ENCODE results near the gene STX3. TPM values are rescaled to one million over a fixed set of nuclear protein-coding genes. Genes with fewer than 3 reads are reported as not detected.

The STX3 gene
- total RNA-seq, 2 experiments from 2014 or later = 6.4 to 20.2 TPM

DNA sequence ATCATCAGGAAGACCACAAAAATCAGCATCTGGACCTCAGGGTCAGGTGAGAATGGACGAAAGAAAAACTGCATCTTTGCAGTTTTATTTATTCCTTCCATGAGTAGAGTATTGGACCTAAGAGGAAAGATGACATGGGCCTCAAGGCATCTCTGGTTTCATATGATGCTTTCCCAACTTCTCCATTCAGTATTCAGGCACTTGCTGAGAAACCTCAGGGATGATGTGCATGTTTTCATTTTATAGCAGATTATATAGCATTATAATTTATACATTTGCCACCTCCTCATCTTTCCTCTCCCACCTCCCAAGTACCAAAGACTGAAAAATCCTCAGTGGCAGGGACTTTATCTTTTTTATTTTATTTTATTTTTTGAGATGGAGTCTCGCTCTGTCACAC lies 41.4 kb upstream of the STX3 start, which contains the start of gene OR10V1:
OR10V1 (minus strand) TSS at position 101 of the 400 bp plus-strand sequence; CDS start at position 101, 0 bp downstream.
- Histone ChIP-seq H3K79me2 (ENCODE audit: insufficient read depth, low read depth, low read length) (no peaks in the 10 kb centered on the region), H4K20me1 (ENCODE audit: insufficient read depth, low read length) (no peaks in the 10 kb centered on the region), H3K9me3 (ENCODE audit: low read length) (no peaks in the 10 kb centered on the region), H3K36me3 (ENCODE audit: insufficient read depth, low read length) (no peaks in the 10 kb centered on the region), H3K4me2 (ENCODE audit: low read length) (no peak within 1 kb of the TSS), H3K4me1 (ENCODE audit: insufficient read depth, low read length, poor library complexity, severe bottlenecking) (no peaks in the 10 kb centered on the region), H3K9me2 (ENCODE audit: insufficient read depth, low read length) (no peaks in the 10 kb centered on the region), H3K4me3 (ENCODE audit: low read depth, low read length, poor library complexity, severe bottlenecking) (no peak within 1 kb of the TSS), H2AFZ (ENCODE audit: low read length) (no peak within 1 kb of the TSS), H3K27ac (ENCODE audit: low read depth, low read length, poor library complexity, severe bottlenecking) (no peak within 1 kb of the TSS)
- CTCF ChIA-PET (ENCODE audit: unreplicated experiment) = no interaction called here
- TF ChIP-seq CTCF (conservative IDR thresholded peaks at IDR 0.05; ENCODE audit: low read length) (no peak), EZH2phosphoT487 (IDR thresholded peaks at IDR 0.05; ENCODE audit: borderline replicate concordance, low read depth, low read length) (no peak)
- POLR2A ChIA-PET = no interaction called here
- no TSS peak for BruUV-seq (replicated peaks)
- intact Hi-C loops (cut with micrococcal nuclease; ENCODE audit: unreplicated experiment) = no loop called here
- no peak for DNase-seq (ENCODE audit: low spot score)

DNA sequence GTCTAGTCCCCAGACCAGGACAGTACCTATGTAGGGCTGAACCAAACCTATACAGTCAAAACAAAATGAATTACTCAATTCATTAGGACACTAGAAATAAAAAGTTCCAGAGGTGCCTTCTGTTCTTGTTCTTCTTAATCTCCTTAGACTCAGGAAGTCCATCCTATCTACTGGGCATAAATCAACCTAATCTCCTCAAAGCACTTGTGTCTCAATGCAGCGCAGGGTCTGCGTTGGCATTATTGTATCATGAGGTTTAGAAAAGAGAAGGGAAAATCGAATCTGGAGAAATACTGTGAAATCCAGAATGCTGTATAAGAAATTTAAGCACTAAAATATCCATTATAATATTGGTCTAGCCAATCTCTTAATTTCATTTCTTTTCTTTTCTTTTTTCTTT lies 39.1 kb upstream of the STX3 start:
- BruUV-seq (replicated peaks) = no TSS peak
- DNase-seq (ENCODE audit: low spot score) = no peak
- intact Hi-C loops (cut with micrococcal nuclease; ENCODE audit: unreplicated experiment) = no loop called here
- TF ChIP-seq EZH2phosphoT487 (IDR thresholded peaks at IDR 0.05; ENCODE audit: borderline replicate concordance, low read depth, low read length) (no peak), CTCF (conservative IDR thresholded peaks at IDR 0.05; ENCODE audit: low read length) (no peak)
- Histone ChIP-seq H3K9me2 (ENCODE audit: insufficient read depth, low read length) (no peaks in the 10 kb centered on the region), H4K20me1 (ENCODE audit: insufficient read depth, low read length) (no peaks in the 10 kb centered on the region), H3K4me2 (ENCODE audit: low read length) (no peak overlapping the region), H2AFZ (ENCODE audit: low read length) (no peak overlapping the region), H3K4me1 (ENCODE audit: insufficient read depth, low read length, poor library complexity, severe bottlenecking) (no peaks in the 10 kb centered on the region), H3K79me2 (ENCODE audit: insufficient read depth, low read depth, low read length) (no peaks in the 10 kb centered on the region), H3K27ac (ENCODE audit: low read depth, low read length, poor library complexity, severe bottlenecking) (no peak overlapping the region), H3K9me3 (ENCODE audit: low read length) (no peaks in the 10 kb centered on the region), H3K36me3 (ENCODE audit: insufficient read depth, low read length) (no peaks in the 10 kb centered on the region), H3K4me3 (ENCODE audit: low read depth, low read length, poor library complexity, severe bottlenecking) (no peak overlapping the region)
- ChIA-PET CTCF (ENCODE audit: unreplicated experiment) (no interaction called here), POLR2A (no interaction called here)

GRCh38 chr11:59719556-59719955 lies 35.6 kb upstream of the STX3 start:
- H3K79me2 ChIP-seq (ENCODE audit: insufficient read depth, low read depth, low read length) = no peaks in the 10 kb centered on the region
- BruUV-seq (replicated peaks) = no TSS peak
- no peaks in the 10 kb centered on the region for H3K9me3 ChIP-seq (ENCODE audit: low read length)
- no peaks in the 10 kb centered on the region for H3K9me2 ChIP-seq (ENCODE audit: insufficient read depth, low read length)
- H3K36me3 ChIP-seq (ENCODE audit: insufficient read depth, low read length) = no peaks in the 10 kb centered on the region
- intact Hi-C loops (cut with micrococcal nuclease; ENCODE audit: unreplicated experiment) = no loop called here
- POLR2A ChIA-PET = interaction anchor here (0.7 kb wide), 2 partner anchors 243 to 259 kb away, joined by 3 to 4 read pairs; no protein-coding TSS in a partner anchor
- no peak overlapping the region for H2AFZ ChIP-seq (ENCODE audit: low read length)
- no peak overlapping the region for H3K4me2 ChIP-seq (ENCODE audit: low read length)
- CTCF ChIA-PET (ENCODE audit: unreplicated experiment) = no interaction called here
- no peak for TF ChIP-seq EZH2phosphoT487 (IDR thresholded peaks at IDR 0.05; ENCODE audit: borderline replicate concordance, low read depth, low read length)
- TF ChIP-seq CTCF (conservative IDR thresholded peaks at IDR 0.05; ENCODE audit: low read length) = no peak
- H3K27ac ChIP-seq (ENCODE audit: low read depth, low read length, poor library complexity, severe bottlenecking) = no peak overlapping the region
- no peaks in the 10 kb centered on the region for H4K20me1 ChIP-seq (ENCODE audit: insufficient read depth, low read length)
- no peak overlapping the region for H3K4me3 ChIP-seq (ENCODE audit: low read depth, low read length, poor library complexity, severe bottlenecking)
- no peaks in the 10 kb centered on the region for H3K4me1 ChIP-seq (ENCODE audit: insufficient read depth, low read length, poor library complexity, severe bottlenecking)
- DNase-seq (ENCODE audit: low spot score) = no peak

All from OCI-LY7 (cell line).